B cell (primary cell): ENCODE data around the gene GSTP1. TPM values are rescaled to one million over a fixed set of nuclear protein-coding genes. Genes with fewer than 3 reads are reported as not detected.

Experiments
- ATAC-seq: fragments of 200-7000 bp; cut with Tn5 transposase; one replicate; pipeline ENCODE4 v1.10.0; 2021; ENCODE audit warnings: low read depth, mild to moderate bottlenecking, moderate number of reproducible peaks, moderate library complexity
- CTCF ChIA-PET: fragments of 350-600 bp; sonication (Branson Sonifier 250); formaldehyde crosslinking; loops from one replicate; lab custom pipeline; 2021; ENCODE audit warnings: antibody characterized with exemption, inconsistent platforms; lab: Charles Lee
- POLR2A ChIA-PET: fragments of 350-600 bp; sonication (Branson Sonifier 250); formaldehyde crosslinking; loops from one replicate; lab custom pipeline; 2021; ENCODE audit warnings: antibody characterized with exemption; lab: Charles Lee
- DNase-seq: peaks from one replicate; pipeline ENCODE4 v3.0.0; 2013
- H2AFZ ChIP-seq: 2 replicates; pipeline ENCODE4 v1.6.1; 2012; ENCODE audit warnings: mild to moderate bottlenecking, low read depth, low read length; ENCODE audit not compliant: insufficient read depth, poor library complexity, severe bottlenecking
- H3K27ac ChIP-seq, 2 donors: 1 replicate in 1 of 2; 2 replicates in 1 of 2; pipeline ENCODE4 v1.5.1; 2012 to 2013; ENCODE audit warnings: low read length in 2 of 2, mild to moderate bottlenecking in 2 of 2, moderate library complexity in 1 of 2
- H3K27me3 ChIP-seq, 4 experiments: fragments of 200-600 bp in 1 of 4; sonication (generic) in 1 of 4; replicated peaks in 1 of 4; 1 replicate in 2 of 4; 2 replicates in 2 of 4; pipeline versions ENCODE4 v1.6.1 to v1.7.0; 2013 to 2016; ENCODE audit warnings: low read length in 3 of 4, mild to moderate bottlenecking in 2 of 4, mixed read lengths in 1 of 4, moderate library complexity in 1 of 4; ENCODE audit not compliant: insufficient read depth in 4 of 4, control insufficient read depth in 3 of 4; ENCODE audit errors: control extremely low read depth in 1 of 4
- H3K36me3 ChIP-seq, 2 experiments: replicated peaks in 1 of 2; 1 replicate in 1 of 2; 2 replicates in 1 of 2; pipeline versions ENCODE4 v1.6.1 to v1.7.1; 2013; ENCODE audit warnings: low read length in 1 of 2; ENCODE audit not compliant: insufficient read depth in 2 of 2, control insufficient read depth in 1 of 2; ENCODE audit errors: control extremely low read depth in 1 of 2, extremely low read depth in 1 of 2
- H3K4me1 ChIP-seq, 2 donors: fragments of 200-600 bp in 1 of 2; sonication (generic) in 1 of 2; 1 replicate in 1 of 2; 2 replicates in 1 of 2; pipeline versions ENCODE4 v1.5.1 to v1.6.1; 2013 to 2017; ENCODE audit warnings: low read length in 2 of 2; ENCODE audit not compliant: control insufficient read depth in 2 of 2, insufficient read depth in 2 of 2
- H3K4me2 ChIP-seq: replicated peaks from 2 replicates; pipeline ENCODE3; 2012; ENCODE audit warnings: mild to moderate bottlenecking, low read depth, low read length; ENCODE audit not compliant: poor library complexity, severe bottlenecking
- H3K4me3 ChIP-seq, 5 experiments: fragments of 200-600 bp in 1 of 5; sonication (generic) in 1 of 5; 1 replicate in 3 of 5; 2 replicates in 2 of 5; pipeline versions ENCODE4 v1.5.1 to v1.7.0; 2011 to 2016; ENCODE audit warnings: low read length in 4 of 5, mild to moderate bottlenecking in 4 of 5, low read depth in 2 of 5, control low read depth in 1 of 5, moderate library complexity in 1 of 5; ENCODE audit not compliant: insufficient read depth in 1 of 5; ENCODE audit errors: control extremely low read depth in 1 of 5, extremely low read depth in 1 of 5
- H3K79me2 ChIP-seq: fragments of 200-600 bp; sonication (generic); one replicate; pipeline ENCODE4 v1.6.0; 2016; ENCODE audit warnings: low read length; ENCODE audit not compliant: control insufficient read depth, insufficient read depth
- H3K9ac ChIP-seq: fragments of 200-600 bp; sonication (generic); 2 replicates; pipeline ENCODE4 v1.6.1; 2017; ENCODE audit warnings: mild to moderate bottlenecking, low read length, moderate library complexity
- H3K9me3 ChIP-seq, 3 donors: one replicate each; pipeline versions ENCODE4 v1.6.1 to v1.7.1; 2013; ENCODE audit warnings: low read length in 2 of 3; ENCODE audit not compliant: control insufficient read depth in 2 of 3, insufficient read depth in 1 of 3; ENCODE audit errors: control extremely low read depth in 1 of 3
- H4K20me1 ChIP-seq: 2 replicates; pipeline ENCODE4 v1.6.0; 2012; ENCODE audit warnings: mild to moderate bottlenecking, low read length; ENCODE audit not compliant: insufficient read depth, control insufficient read depth, poor library complexity, severe bottlenecking
- H3K27ac Mint-ChIP-seq: one replicate; pipeline ENCODE4 v1.8.0; 2021; ENCODE audit warnings: mixed read lengths
- H3K27me3 Mint-ChIP-seq: one replicate; pipeline ENCODE4 v1.8.0; 2021; ENCODE audit warnings: mixed read lengths
- H3K4me1 Mint-ChIP-seq: one replicate; pipeline ENCODE4 v1.8.0; 2021; ENCODE audit warnings: mixed read lengths
- H3K4me3 Mint-ChIP-seq: one replicate; pipeline ENCODE4 v1.8.0; 2021; ENCODE audit warnings: mixed read lengths
- H3K9me3 Mint-ChIP-seq: one replicate; pipeline ENCODE4 v1.8.0; 2022; ENCODE audit warnings: mixed read lengths; ENCODE audit not compliant: insufficient read depth
- CTCF ChIP-seq: fragments of 200-600 bp; IDR thresholded peaks from one replicate; pipeline ENCODE4 v1.8.0; 2022; ENCODE audit warnings: antibody characterized with exemption, mild to moderate bottlenecking
- EZH2 ChIP-seq: IDR thresholded peaks from 2 replicates; pipeline ENCODE4 v1.6.1; 2012; ENCODE audit warnings: borderline replicate concordance, low read depth, mild to moderate bottlenecking, moderate library complexity, low read length; ENCODE audit not compliant: insufficient read depth, poor library complexity, severe bottlenecking
- WGBS: methylation state at CpG from one replicate; pipeline ENCODE4 v1.1.5; 2013; ENCODE audit warnings: missing lambda C conversion rate; ENCODE audit not compliant: insufficient coverage; 5-methylcytosine and 5-hydroxymethylcytosine counted together
- intact Hi-C: fragments of 100-400 bp; cut with micrococcal nuclease; formaldehyde crosslinking; loops from one replicate; pipeline ENCODE4 v1.10.0; 2022
- polyA plus RNA-seq: library from polyadenylated mRNA; depleted of rRNA; stranded (reverse); fragments of >200 nt; gene quantifications from 2 replicates; pipeline ENCODE4 v1.2.3, GENCODE V29; 2012
- total RNA-seq, 2 donors: library from RNA; stranded (reverse); fragments of 120-200 nt in 1 of 2; gene quantifications; 1 replicate in 1 of 2; 2 replicates in 1 of 2; pipeline versions ENCODE4 v1.2.3 to v1.2.4, GENCODE V29; 2013 to 2022

Gene GSTP1
- total and polyA plus RNA-seq, 2 donors (not counting 1 experiment from before 2014, with no cell fraction given), result 200 to 313 TPM

- H2AFZ ChIP-seq, result no peak overlapping the region
- peaks cover 6% of the 10 kb centered on the region for H3K27me3 Mint-ChIP-seq
- no peak overlapping the region for H3K27ac Mint-ChIP-seq
- H3K4me3 ChIP-seq, result no peak overlapping the region
- no peak overlapping the region for H3K4me3 Mint-ChIP-seq
- H3K4me2 ChIP-seq, result no peak overlapping the region
- H3K4me1 Mint-ChIP-seq, result no peaks in the 10 kb centered on the region
- H3K9me3 ChIP-seq, result peaks cover 0 to 13% (median 12%) of the 10 kb centered on the region in 3 donors
- peaks cover 0 to 2% (median 0%) of the 10 kb centered on the region in 4 experiments for H3K27me3 ChIP-seq
- no peak for DNase-seq
- no peaks in the 10 kb centered on the region for H3K36me3 ChIP-seq
- peaks cover 5% of the 10 kb centered on the region for H3K9me3 Mint-ChIP-seq
- CTCF ChIA-PET, result no interaction called here
- no peaks in the 10 kb centered on the region for H4K20me1 ChIP-seq
- no peaks in the 10 kb centered on the region for H3K79me2 ChIP-seq
- no peaks in the 10 kb centered on the region for H3K4me1 ChIP-seq
- 75% methylated on average over 3 of the region's 6 CpGs for WGBS
- intact Hi-C loops, result loop anchor here (10.0 kb wide), 1 partner anchor 884 kb away; no protein-coding TSS in a partner anchor
- ATAC-seq, result no peak
- no peak overlapping the region for H3K27ac ChIP-seq
- POLR2A ChIA-PET, result no interaction called here
- no peak overlapping the region for H3K9ac ChIP-seq
- no peak for TF ChIP-seq EZH2
- TF ChIP-seq CTCF, result no peak
Observed at GRCh38 chr11:67538306-67538705, 45.3 kb upstream of the GSTP1 start.

GRCh38 chr11:67538823-67539505, 44.6 kb upstream of the GSTP1 start:
- H3K4me2 ChIP-seq, result no peak overlapping the region
- peaks cover 2% of the 10 kb centered on the region for H3K9me3 Mint-ChIP-seq
- H4K20me1 ChIP-seq, result no peaks in the 10 kb centered on the region
- H3K9ac ChIP-seq, result no peak overlapping the region
- H3K4me1 ChIP-seq, result no peaks in the 10 kb centered on the region
- H3K4me1 Mint-ChIP-seq, result no peaks in the 10 kb centered on the region
- no peak for TF ChIP-seq CTCF
- TF ChIP-seq EZH2, result no peak
- no peaks in the 10 kb centered on the region for H3K79me2 ChIP-seq
- H3K27me3 ChIP-seq, result no peaks in the 10 kb centered on the region
- intact Hi-C loops, result loop anchor here (10.0 kb wide), 1 partner anchor 884 kb away; no protein-coding TSS in a partner anchor
- no peak overlapping the region for H2AFZ ChIP-seq
- POLR2A ChIA-PET, result no interaction called here
- H3K27me3 Mint-ChIP-seq, result peaks cover 2% of the 10 kb centered on the region
- H3K27ac ChIP-seq, result no peak overlapping the region
- DNase-seq (no peak), ATAC-seq (no peak)
- H3K4me3 ChIP-seq, result no peak overlapping the region
- no peak overlapping the region for H3K27ac Mint-ChIP-seq
- 96% methylated on average over 8 of the region's 10 CpGs for WGBS
- CTCF ChIA-PET, result no interaction called here
- H3K9me3 ChIP-seq, result peaks cover 0 to 8% (median 6%) of the 10 kb centered on the region in 3 donors
- H3K36me3 ChIP-seq, result no peaks in the 10 kb centered on the region
- no peak overlapping the region for H3K4me3 Mint-ChIP-seq
